Colonic mucosa (tissue), 4 donors: Measurements from ENCODE around the gene ZNF710. TPM values are rescaled to one million over a fixed set of nuclear protein-coding genes. Genes with fewer than 3 reads are reported as not detected.

ENCODE experiments used
- DNase-seq: peaks from one replicate; pipeline ENCODE4 v3.0.0-alpha.2; 2020
- H3K27ac ChIP-seq: fragments of 200-600 bp; one replicate; pipeline ENCODE4 v1.8.0; 2021
- H3K27me3 ChIP-seq: fragments of 200-600 bp; one replicate; pipeline ENCODE4 v1.8.0; 2021
- H3K36me3 ChIP-seq: fragments of 200-600 bp; one replicate; pipeline ENCODE4 v1.8.0; 2021
- H3K4me1 ChIP-seq: fragments of 200-600 bp; one replicate; pipeline ENCODE4 v1.8.0; 2021; ENCODE audit warnings: mild to moderate bottlenecking
- H3K4me3 ChIP-seq: fragments of 200-600 bp; one replicate; pipeline ENCODE4 v1.8.0; 2021
- H3K9ac ChIP-seq, 2 donors: one replicate each; pipeline ENCODE4 v1.7.0; 2013; ENCODE audit warnings: control low read depth in 2 of 2, low read depth in 2 of 2, low read length in 2 of 2
- H3K9me3 ChIP-seq: fragments of 200-600 bp; one replicate; pipeline ENCODE4 v1.8.0; 2021
- intact Hi-C: fragments of 100-400 bp; cut with DNase I; formaldehyde crosslinking; loops from one replicate; pipeline ENCODE4 v1.14.1; 2022
- total RNA-seq, 2 donors: library from RNA; stranded (reverse); fragmentation: NEBNext Ultra II Directional in 1 of 2; extraction: Animal tissue kit (Norgen Biotek cat#: 25700) in 1 of 2; gene quantifications; one replicate each; pipeline ENCODE4 v1.2.1, GENCODE V29; 2021
- TF ChIP-seq, protein P1 (sequence below): fragments of 200-600 bp; IDR thresholded peaks from one replicate; pipeline ENCODE4 v1.8.0; 2022; ENCODE audit warnings: antibody characterized with exemption, mild to moderate bottlenecking
- donor health status: healthy.
- donor health status: DM: no; HTN: no; CAD: no.
- donor health status: DM: no; HTN: no; CAD: no.

Gene ZNF710
- total RNA-seq, 2 donors from 2014 or later = 35.0 to 43.7 TPM

DNA sequence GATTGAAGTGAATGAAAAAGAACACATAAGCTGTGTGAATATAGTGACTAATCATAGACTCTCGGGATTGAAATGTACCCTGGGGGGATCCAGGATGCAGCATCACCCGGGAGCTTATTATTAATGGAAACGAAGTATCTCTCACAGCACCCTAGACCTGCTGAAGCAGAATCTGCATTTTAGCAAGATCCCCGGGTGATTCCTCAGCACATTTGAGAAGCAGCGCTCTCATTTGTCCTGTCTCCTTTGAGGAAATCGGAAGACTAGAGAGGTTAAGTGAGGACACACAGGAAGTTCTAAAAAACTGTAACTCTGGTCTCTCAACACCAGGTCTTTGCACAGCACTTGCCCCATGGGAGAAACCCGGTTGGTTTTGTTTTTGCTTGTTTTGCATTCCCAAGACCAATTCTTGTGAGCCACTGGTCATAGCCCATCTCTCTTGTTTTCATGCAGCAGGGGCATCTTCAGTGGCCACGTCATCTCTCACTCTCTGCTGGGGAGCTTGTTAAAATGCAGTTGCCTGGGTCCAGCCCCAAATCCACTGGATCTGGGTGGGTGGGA, 30.2 kb downstream of the ZNF710 start:
- peak overlapping the region; percentile 23 for H3K27ac ChIP-seq
- DNase-seq = no peak
- H3K9ac ChIP-seq = peak overlapping the region in 1 of 2 donors; percentile 57
- TF ChIP-seq, protein P1, sequence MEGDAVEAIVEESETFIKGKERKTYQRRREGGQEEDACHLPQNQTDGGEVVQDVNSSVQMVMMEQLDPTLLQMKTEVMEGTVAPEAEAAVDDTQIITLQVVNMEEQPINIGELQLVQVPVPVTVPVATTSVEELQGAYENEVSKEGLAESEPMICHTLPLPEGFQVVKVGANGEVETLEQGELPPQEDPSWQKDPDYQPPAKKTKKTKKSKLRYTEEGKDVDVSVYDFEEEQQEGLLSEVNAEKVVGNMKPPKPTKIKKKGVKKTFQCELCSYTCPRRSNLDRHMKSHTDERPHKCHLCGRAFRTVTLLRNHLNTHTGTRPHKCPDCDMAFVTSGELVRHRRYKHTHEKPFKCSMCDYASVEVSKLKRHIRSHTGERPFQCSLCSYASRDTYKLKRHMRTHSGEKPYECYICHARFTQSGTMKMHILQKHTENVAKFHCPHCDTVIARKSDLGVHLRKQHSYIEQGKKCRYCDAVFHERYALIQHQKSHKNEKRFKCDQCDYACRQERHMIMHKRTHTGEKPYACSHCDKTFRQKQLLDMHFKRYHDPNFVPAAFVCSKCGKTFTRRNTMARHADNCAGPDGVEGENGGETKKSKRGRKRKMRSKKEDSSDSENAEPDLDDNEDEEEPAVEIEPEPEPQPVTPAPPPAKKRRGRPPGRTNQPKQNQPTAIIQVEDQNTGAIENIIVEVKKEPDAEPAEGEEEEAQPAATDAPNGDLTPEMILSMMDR = no peak
- H3K36me3 ChIP-seq = no peaks in the 10 kb centered on the region
- H3K27me3 ChIP-seq = no peaks in the 10 kb centered on the region
- intact Hi-C loops = no loop called here
- H3K4me1 ChIP-seq = peaks cover 42% of the 10 kb centered on the region
- no peaks in the 10 kb centered on the region for H3K9me3 ChIP-seq
- no peak overlapping the region for H3K4me3 ChIP-seq

DNA sequence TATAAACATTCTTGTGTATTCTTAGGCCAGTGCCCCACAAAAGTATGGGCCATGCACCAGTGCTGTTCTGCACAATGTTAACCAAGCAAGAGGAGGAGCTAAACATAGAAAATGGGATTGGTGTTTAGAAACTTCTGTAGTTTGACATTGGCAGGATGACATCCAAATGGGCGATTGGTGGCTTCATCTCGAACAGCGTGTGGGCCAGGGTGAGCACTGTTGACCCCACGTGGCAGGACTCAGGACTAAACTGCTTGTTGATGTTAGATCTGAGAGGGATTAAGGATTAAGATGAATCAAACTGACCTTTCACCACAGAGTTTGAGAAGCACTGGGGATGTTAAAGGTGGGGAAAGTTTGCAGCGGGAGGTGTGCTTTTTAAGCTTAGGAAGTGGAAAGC, 31.9 kb downstream of the ZNF710 start:
- no peak for DNase-seq
- intact Hi-C loops = no loop called here
- Histone ChIP-seq H3K27ac (peak overlapping the region; percentile 90), H3K36me3 (no peaks in the 10 kb centered on the region), H3K27me3 (no peaks in the 10 kb centered on the region), H3K4me1 (peaks cover 37% of the 10 kb centered on the region), H3K4me3 (no peak overlapping the region), H3K9ac (peak overlapping the region in 1 of 2 donors; percentile 88), H3K9me3 (no peaks in the 10 kb centered on the region)
- TF ChIP-seq, protein P1 = no peak

DNA sequence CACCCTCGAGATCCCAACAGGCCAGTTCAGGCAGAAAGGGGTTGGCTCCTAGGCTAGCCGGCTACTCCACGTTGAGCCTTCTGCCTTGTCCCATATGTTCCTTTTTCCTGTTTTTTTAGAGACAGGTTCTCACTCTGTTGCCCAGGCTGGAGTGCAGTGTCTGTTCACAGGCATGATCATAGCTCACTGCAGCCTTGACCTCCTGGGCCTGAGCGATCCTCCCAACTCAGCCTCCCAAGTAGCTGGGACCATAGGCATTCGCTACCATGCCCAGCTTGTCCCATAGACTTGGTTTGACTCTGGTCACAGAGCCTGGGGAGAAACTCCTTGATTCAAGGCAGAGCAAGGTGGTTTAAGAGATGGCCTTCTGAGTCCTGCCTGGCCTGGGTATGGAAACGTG, 32.3 kb downstream of the ZNF710 start:
- peaks cover 34% of the 10 kb centered on the region for H3K4me1 ChIP-seq
- no peak overlapping the region for H3K4me3 ChIP-seq
- peak overlapping the region; percentile 45 to 88 for H3K9ac ChIP-seq
- TF ChIP-seq, protein P1 = no peak
- H3K27me3 ChIP-seq = no peaks in the 10 kb centered on the region
- H3K9me3 ChIP-seq = no peaks in the 10 kb centered on the region
- H3K27ac ChIP-seq = peak overlapping the region; percentile 90
- no peaks in the 10 kb centered on the region for H3K36me3 ChIP-seq
- no peak for DNase-seq
- intact Hi-C loops = no loop called here

DNA sequence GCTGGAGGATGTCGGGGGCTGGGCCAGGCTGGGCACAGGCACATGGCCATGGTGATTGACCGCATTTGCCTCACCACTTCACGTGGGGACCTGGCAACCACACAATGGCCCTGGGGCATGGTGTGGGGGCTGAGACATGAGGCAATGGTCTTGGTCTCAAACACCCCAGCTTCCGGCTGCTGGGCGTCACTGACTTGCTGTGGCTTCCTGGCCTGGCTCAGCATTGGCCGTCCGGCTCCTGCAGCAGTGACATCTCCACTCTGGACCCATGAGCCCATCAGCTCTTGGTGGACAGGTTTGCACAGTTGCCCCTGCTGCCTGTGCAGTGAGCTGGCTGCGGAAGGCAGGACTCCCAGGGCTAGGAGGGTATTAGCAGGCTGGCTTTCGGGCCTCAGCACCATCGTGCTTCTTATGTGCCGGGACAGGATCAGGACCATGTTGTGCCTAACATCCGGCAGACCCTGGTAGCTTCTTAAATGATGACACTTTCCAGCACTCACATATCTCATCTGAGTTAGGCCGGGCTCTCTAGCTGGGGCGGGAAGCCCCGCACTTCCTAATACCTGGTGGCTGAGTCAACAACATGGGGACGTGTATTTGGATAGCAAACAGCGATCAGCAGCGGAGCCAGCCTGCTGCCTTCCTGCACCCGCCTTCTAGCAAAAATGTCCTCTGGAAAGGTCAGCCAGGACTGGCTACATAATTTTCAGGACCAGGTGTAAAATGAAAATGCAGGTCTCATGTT, 34.1 kb downstream of the ZNF710 start:
- H3K9me3 ChIP-seq = no peaks in the 10 kb centered on the region
- TF ChIP-seq, protein P1 = no peak
- H3K27me3 ChIP-seq = no peaks in the 10 kb centered on the region
- H3K4me1 ChIP-seq = peaks cover 31% of the 10 kb centered on the region
- intact Hi-C loops = no loop called here
- no peaks in the 10 kb centered on the region for H3K36me3 ChIP-seq
- H3K4me3 ChIP-seq = no peak overlapping the region
- peak overlapping the region; percentile 4 to 88 for H3K9ac ChIP-seq
- H3K27ac ChIP-seq = peak overlapping the region; percentile 90
- peak; percentile 58 for DNase-seq

DNA sequence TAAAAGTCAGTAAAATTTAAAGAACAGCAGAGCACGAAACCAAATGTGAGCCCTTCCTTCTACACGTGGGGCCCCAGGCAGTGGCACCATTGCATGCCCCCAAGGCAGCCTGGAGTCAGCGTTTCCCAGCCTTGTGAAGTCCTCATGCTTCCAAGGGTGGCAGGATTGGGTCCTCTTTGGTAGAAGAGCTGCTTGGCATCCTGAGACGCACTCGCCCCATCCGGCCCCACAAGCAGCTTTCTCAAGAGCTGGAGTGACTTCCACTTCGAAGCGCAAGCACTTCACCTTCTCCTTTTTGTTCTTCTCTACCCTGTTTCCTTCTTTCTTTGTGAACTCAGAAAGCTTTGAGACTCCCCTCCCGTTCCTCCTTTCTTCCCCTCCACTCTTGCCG, 34.7 kb downstream of the ZNF710 start:
- H3K4me3 ChIP-seq = no peak overlapping the region
- DNase-seq = no peak
- TF ChIP-seq, protein P1 = no peak

More for the DNA sequence above, 34.7 kb downstream of the ZNF710 start:
- Histone ChIP-seq H3K27me3 (no peaks in the 10 kb centered on the region), H3K9me3 (no peaks in the 10 kb centered on the region), H3K27ac (peak overlapping the region; percentile 90), H3K4me1 (peaks cover 33% of the 10 kb centered on the region), H3K9ac (peak overlapping the region in 1 of 2 donors; percentile 88), H3K36me3 (no peaks in the 10 kb centered on the region)
- intact Hi-C loops = no loop called here
